Right hindlimb (tissue), 1 donor: ENCODE measurements around the gene ZNF821.
"Not testable (repeated sequence)": the region's sequence is repeated elsewhere in the genome, so short reads cannot be mapped to it uniquely, and the experiment has no call there.

Experiments used
- DNase-seq: peaks from one replicate; pipeline ENCODE4 v3.0.0-alpha.2; 2018

ZNF821 gene, protein sequence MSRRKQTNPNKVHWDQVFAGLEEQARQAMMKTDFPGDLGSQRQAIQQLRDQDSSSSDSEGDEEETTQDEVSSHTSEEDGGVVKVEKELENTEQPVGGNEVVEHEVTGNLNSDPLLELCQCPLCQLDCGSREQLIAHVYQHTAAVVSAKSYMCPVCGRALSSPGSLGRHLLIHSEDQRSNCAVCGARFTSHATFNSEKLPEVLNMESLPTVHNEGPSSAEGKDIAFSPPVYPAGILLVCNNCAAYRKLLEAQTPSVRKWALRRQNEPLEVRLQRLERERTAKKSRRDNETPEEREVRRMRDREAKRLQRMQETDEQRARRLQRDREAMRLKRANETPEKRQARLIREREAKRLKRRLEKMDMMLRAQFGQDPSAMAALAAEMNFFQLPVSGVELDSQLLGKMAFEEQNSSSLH

DNA sequence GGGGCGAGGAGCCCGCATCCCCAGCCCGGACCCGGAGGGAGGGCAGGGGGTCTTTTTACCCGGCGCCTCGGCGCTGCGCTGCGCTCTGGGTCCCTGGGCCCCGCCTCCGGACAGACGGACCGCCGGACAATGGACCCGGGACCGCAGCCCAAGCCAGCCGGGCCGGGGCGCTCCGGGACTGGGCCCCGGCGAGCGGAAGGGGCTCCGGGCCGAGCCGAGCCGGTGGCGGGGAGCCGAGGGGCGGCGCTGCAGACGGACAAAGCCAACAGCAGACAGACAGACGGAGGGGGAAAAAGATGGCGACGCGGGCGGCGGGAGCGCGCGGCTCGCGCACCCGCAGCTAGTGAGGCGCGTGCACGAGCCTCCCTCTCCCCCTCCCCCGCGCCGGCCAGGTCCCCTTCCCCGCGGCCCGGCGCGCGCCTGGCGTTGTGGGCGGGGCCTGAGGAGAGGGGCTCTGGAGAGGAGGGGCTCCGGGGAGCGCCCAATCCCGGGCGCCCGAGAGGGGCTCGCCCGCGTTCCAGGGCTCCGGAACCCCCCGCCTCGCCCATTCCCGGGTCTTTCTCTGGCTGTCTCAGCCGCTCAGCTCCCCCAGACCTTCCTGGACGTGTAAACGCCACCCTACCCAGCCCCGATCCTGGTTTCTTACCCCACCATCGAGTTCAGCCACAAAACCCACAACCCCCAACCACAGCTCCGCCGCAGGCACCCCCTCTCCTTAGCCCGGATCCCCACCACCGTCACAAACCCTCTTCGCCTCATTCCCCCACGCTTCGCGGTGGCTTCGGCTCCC lies at the start of gene ZNF821:
TSS of gene ZNF821 (minus strand) at position 334 of the 790 bp plus-strand sequence. CDS start 4,236 bp downstream, outside the sequence.
- peak; percentile 88 for DNase-seq

DNA sequence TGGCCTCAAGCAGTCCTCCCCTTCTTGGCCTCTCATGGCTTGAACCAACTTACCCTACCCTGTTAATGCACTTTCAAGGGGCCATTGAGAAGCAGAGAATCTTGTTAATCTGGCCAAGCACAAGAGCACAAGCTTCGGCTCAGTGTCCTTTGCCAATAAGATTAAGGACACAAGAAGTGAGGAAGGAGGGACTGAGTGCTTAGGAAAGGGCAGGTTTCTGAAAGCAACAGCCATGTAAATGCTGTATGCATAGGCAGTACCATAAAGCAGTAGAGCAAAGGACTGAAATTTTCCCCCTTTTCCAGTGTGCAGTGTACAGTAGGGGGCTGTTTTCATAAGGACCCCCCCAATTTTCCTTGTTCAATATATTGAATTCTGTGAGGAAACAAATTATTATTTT lies 49.0 kb upstream of the ZNF821 start:
- DNase-seq, result no peak

DNA sequence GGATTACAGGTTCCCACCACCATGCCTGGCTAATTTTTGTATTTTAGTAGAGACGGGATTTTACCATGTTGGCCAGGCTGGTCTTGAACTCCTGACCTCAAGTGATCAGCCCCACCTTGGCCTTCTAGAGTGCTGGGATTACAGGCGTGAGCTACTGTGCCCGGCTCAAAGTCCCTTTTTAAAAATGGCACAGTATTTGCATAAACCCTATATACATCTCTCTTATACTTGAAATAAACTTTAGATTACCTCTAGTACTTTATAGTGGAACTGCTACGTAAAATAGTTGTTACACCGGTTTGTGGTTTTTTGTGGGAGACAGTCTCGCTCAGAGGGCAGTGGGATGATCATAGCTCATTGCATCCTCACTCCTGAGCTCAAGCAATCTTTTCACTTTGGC lies 47.6 kb upstream of the ZNF821 start:
- no peak for DNase-seq

DNA sequence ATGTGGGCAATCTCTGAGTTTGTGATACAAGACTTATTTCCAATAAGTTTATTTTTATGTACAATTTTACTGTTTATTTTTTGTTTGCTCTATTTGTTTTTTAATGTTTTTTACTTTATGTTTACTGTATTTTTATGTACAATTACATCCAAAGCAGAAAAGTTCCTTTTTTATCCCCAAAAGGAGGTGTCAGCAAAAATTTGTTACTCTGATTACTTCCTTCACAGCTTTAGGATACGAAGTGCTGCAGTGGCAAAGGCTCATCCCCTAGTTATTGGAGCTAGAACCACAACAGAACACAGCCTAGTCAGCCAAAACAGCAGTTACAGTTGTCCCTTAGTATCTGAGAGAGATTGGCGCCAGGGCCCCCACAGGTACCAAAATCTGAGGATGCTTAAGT lies 47.0 kb upstream of the ZNF821 start:
- no peak for DNase-seq

DNA sequence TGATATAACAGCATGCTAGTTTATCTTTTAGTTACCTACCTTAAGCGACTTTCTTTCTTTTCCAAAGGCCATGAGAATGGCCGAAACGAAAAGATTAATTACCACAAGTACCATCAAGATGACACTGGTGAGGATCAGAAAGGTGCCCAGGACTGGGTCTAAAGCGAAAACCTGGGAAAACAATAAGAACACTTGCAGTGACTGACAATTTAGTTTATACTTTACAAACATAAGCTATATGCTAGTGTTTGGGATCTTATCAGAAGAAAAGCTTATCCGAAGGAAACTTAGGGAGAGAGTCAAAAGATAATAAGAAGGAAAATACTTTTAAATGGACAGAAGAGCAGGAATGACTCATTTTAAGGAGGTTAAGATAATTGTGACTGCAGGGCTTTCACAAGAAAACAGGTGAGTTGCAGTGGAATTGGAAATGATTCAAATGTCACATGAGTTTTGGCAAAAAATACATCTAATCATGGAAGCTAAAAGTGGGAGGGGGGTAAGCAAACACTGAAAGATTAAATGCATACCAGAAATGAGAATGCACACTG lies 46.1 kb upstream of the ZNF821 start:
- DNase-seq, result no peak

DNA sequence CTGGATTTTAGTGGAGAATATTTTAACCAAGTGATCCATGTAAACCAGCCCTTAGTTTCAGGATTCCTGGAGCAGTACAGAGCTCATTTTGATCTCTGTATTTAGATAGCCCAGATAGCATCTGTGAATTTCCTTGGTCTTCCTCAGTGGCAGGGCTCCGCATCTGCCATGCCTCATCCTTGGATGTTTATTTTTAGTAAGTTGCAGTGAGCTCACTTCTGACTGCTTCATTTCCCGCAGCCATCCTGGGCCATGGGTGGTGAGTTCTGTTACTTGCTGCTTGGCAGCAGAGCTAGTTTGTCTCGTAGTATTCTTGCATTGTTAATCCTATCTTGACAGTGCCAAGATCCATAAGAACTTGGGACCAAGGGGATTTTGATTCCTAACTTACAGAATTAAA lies 45.1 kb upstream of the ZNF821 start:
- DNase-seq, result no peak

DNA sequence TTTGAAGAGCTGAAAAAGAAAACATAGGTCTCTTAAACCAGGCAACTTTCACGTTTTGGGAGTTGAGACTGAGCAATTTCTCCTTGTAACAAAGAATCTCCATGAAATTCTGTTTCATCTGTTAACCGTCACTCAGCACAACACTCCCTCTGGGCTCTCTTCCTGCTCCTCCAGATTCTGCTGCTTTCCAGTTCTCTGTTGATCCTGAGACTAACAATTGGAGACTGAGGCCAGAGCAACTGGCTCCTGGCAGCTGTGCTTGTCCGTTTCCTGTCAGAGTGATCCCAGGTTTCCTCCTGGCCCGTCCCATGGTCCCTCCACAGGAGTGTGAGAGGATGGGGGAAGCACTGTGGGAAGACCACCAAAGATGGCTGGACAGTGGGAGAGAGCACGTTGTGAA lies 43.8 kb upstream of the ZNF821 start:
- peak; percentile 37 for DNase-seq

DNA sequence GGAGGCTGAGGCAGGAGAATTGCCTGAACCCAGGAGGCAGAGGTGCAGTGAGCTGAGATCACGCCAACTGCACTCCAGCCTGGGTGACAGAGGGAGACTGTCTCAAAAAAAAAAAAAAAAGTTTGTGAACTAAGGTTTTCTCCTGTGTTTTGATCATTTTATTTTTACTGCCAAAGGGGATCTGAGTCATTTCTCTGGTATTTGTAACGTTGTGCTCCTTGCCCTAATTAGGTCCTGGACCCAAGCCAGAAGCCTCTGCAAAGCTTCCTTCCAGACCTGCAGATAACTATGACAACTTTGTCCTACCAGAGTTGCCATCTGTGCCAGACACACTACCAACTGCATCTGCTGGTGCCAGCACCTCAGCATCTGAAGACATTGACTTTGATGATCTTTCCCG lies 43.4 kb upstream of the ZNF821 start:
- peak; percentile 57 for DNase-seq

DNA sequence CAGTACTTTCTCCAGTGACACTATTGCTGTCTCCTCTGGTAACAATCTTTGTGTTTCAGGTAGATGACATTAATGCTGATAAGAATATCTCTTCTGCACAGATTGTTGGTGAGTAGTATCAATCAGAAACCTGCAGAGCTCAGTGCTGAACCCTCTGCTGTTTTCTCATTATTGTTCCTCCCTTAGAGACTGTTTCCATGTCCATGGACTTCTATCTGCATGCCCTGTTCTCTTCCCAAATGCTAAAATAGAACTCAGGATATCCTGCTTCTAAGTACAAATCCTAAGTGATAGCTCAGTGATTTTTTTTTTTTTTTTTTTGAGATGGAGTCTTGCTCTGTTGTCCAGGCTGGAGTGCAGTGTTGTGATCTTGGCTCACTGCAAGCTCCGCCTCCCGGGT lies 40.7 kb upstream of the ZNF821 start:
- no peak for DNase-seq

DNA sequence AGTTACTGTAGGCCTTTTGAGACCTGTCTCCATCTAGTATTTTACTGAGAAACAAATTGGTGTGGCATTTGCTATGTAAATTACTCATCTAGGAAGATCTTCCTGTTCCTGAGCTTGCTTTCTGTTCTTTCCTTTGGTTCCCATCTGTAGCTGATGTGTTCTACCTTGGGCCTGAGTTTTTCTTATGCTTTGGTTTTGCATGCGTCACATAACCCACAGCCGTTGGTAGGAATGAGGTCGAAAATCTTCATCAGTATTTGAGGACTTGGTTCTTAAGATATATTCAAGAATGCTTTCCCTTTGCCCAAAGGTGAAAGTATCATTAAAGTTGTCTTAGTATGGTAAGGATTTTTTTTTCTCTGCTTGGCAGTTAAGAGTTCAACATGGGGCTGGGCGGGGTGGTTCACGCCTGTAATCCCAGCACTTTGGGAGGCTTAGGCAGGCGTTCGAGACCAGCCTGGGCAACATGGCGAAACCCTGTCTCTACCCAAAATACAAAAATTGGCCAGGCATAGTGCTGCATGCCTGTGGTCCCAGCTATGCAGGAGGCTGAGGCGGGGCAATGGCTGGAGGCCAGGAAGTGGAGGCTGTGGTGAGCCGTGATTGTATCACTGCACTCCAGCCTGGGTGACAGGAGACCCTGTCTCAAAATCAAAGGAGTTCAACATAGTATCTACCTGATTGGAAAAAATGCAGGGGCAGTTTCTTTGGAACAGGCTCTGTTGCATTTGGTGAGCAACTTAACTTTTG lies 40.1 kb upstream of the ZNF821 start:
- DNase-seq, result no peak

DNA sequence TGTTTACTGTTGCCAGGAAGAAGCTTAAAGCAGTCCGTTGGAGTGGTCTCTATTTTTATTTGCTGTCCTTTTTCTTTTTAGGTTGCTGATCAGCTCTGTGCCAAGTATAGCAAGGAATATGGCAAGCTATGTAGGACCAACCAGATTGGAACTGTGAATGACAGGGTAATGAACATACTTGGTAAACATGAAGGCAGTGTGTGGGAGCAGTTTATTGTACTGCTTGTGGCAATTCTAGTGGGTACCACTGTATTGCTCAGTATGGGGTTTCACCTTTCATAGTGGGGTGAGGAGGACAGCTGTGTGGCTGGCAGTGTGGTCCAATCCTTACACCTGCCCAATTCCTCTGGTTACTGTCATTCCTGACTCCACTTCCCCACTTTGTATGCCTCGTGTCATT lies 36.7 kb upstream of the ZNF821 start:
- DNase-seq, result no peak

DNA sequence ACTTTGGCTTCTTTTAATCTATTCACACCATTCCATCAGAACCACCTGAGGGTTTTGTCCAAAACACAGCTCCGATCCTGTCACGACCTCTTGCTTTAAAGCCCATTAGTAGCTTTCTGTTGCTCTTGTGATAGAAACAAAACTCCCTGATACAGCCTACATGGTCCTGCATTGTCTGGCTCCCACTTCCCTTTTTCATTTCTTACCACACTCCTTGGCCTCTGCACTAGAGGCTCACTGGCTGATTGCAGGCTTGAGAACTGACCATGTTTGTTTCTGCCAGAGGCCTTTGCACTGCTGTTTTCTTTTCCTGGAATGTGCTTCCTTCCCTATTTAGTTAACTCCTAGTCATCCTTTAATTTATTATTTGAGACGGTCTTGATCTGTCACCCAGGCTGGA lies 35.1 kb upstream of the ZNF821 start:
- no peak for DNase-seq

DNA sequence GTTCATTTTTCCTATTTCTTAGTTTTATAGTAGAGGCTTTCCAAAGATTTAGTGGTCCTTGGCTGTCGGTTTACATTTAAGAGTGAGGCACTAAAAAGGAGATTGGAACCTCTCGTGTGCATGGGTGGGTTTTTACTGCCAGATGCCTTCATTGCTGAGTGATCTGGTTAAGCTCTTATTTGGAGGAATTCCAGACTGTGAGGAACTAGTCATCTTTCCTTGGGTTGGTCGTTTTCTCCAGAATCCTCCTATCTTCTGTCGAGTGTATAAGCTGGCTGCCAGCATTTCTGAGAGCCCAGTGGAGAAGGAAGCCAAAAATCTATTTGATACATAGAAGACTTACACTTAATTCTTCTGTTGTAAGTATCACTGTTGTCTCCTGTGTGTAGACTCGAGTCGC lies 33.9 kb upstream of the ZNF821 start:
- no peak for DNase-seq

DNA sequence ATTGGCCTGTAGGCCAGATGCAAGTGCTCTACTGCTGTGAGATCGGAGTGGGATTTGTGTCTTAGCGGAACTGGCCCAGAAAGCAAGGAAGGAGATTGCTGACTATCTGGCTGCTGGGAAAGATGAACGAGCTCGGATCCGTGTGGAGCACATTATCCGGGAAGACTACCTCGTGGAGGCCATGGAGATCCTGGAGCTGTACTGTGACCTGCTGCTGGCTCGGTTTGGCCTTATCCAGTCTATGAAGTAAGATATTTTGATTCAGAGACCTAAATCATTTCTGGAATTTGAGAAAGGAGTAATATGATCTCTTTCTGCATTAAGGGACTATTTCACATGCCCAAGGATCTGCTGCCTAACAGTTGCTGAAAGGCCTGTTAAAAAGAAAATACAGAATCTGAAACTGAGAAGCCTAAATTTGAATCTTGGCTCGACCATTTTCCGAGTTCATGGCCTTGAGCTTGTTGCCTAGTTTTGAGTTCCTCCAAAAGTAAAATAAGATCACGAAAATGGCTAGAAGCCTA lies 32.5 kb upstream of the ZNF821 start:
- no peak for DNase-seq

DNA sequence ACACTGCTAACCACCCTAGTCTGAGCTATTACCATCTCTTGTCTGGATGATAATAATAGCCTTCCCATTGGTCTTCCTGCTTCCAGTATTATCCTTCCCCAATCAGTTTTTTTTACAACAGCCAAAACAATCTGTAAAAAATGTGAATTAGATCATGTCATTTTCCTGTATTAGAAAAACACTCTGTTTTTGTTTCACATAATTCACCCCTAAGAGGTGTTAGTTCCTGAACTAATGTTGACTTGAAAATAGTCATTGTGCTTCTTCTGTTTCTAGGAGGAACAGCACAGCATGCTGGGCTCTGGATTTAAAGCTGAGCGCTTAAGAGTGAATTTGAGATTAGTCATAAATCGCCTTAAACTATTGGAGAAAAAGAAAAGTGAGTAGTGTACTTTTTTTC lies 31.4 kb upstream of the ZNF821 start:
- DNase-seq, result no peak

DNA sequence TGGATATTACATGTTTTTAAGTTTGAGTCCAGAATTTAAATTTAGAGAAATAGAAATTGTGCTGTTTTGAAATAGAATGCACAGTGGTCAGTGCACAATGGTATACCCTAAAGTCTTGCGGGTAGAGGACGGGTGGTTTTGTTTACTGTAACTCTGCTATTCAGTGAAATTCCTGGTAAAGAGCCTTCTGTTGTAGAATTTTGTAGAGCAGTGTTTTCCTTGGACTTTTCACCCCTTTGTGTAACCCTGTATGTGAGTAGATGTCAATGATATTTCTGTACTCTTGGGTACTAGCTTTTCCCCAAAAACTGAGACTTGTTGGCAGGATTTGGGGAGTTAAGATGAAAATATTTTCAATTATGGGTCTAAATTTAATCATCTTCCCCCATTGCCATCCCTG lies 30.8 kb upstream of the ZNF821 start:
- no peak for DNase-seq

DNA sequence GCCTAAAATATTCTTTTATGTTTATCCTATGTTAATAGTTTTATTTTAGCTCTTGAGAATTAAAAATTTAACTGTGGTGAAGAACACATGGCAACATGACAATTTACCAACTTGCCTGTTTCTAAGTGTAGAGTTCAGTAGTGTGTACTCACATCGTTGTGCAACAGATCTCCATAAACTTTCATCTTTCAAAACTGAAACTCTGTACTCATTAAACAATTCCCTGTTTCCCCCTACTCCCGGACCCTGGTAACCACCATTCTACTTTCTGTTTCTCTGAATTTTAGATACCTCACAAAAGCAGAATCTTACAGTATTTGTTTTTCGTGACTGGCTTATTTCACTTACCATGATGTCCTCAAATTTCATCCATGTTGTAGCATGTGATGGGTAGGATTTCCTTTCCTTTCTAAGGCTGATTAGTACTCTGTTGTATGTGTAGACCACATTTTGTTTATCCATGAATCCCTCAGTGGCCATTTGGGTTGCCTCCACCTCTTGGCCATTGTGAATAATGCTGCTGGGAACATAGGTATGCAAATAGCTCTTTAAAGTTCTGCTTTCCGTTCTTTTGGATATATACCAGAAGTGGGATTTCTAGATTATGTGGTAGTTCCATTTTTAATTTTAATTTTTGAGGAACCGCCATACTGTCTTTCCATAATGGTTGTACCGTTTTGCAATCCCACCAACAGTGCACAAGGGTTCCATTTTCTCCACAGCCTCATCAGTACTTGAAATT lies 28.7 kb upstream of the ZNF821 start:
- no peak for DNase-seq

DNA sequence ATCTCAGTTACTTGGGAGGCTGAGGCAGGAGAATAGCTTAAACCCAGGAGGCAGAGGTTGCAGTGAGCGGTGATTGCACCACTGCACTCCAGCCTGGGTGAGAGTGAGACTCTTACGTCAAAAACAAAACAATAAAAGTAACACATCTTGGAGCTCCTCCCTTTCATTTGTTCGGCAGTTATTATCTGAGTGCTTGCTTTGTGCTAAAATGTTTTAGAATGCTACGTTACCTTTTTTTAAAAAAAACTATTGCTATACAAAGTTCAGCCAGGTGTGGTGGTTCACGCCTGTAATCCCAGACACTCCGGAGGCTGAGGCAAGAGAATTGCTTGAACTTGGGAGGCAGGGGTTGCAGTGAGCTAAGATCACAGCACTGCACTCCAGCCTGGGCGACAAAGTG lies 27.1 kb upstream of the ZNF821 start:
- DNase-seq, result no peak

DNA sequence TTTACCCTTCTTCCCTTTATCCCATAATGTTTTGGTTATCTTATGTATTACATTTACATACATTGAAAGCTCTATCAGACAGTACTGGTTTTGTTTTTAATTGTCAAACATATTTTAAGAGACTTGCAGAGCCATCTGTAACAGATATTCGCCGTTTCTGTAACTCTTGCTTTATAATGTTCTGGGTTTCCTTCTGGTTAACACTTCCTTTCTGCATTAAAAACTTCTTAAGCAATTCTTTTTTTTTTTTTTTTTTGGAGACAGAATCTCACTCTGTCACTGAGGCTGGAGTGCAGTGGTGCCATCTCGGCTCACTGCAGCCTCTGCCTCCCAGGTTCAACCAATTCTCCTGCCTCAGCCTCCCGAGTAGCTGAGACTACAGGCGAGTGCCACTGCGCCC lies 21.8 kb upstream of the ZNF821 start:
- not testable (repeated sequence) for DNase-seq

DNA sequence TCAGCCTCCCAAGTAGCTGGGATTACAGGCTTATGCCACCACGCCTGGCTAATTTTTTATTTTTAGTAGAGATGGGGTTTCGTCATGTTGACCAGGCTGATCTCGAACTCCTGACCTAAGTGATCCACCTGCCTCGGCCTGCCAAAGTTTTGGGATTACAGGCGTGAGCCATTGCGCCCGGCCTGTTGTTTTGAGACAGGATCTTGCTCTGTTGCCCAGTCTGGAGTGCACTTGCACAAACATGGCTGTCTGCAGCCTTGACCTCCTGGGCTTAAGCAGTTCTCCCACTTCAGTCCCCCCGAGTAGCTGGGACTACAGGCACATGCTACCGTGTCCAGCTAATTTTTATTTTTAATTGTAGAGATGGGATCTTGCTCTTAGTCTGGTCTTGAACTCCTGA lies 20.3 kb upstream of the ZNF821 start:
- DNase-seq, result no peak

DNA sequence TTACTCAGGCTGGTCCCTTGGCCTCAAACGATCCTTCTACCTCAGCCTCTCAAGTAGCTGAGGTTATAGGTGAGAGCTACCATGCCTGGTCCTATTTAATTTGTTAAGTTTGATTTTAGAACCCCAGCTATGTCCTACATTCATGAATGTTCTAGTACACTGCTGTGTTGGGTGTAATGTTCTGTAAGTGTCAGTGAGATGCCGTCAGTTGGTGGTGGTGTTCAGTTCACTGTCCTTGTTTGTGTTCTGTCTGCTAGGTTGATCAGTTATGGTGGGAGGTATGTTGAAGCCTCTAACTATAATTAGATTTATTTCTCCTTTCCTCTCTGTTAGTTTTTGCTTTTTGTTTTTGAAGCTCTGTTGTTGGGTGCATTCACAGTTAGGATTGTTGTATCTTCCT lies 19.6 kb upstream of the ZNF821 start:
- no peak for DNase-seq

DNA sequence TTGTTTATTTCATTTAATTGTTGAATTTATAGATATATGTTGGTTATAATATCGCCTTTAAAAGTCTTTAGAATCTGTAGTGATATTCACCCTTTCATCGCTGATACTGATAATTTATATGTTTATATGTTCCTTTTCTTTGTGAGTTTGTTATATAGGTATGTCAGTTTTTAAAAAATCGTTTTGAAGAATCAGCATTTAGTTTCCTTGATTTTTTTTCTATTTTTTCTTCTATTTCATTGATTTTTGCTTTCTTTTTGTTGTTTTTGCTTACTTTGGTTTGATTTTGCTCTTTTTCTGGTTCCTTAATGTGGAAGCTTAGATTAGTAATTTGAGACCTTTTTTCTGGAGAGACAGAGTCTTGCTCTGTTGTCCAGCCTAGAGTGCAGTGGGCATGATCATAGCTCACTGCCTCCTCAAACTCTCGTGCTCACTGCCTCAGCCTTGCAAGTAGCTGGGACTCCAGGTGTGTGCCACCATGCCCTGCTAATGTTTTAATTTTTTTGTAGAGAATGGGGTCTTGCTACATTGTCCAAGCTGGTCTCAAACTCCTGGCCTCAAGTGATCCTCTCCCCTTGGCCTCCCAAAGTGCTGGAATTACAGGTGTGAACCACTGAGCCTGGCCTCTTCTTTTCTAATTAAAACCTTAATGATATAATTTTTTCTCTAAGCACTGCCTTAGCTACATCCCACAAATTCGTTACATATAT lies 18.8 kb upstream of the ZNF821 start:
- DNase-seq, result no peak
